Measurements from ENCODE around the gene INPP5B. TPM values are rescaled to one million over a fixed set of nuclear protein-coding genes. Genes with fewer than 3 reads are reported as not detected.

Gene INPP5B
- total RNA-seq, 3 donors from 2014 or later: 21.5 to 37.9 (median 28.1) TPM

GRCh38 chr1:37951041-37951782 is 4.4 kb upstream of the INPP5B start:
- no peaks in the 10 kb centered on the region for H3K36me3 ChIP-seq (ENCODE audit: low read depth)
- H3K4me1 ChIP-seq (ENCODE audit: low read depth): no peaks in the 10 kb centered on the region
- intact Hi-C loops (cut with DNase I, micrococcal nuclease): no loop called here
- ATAC-seq: no peak
- no peak for DNase-seq
- H3K9me3 ChIP-seq: no peaks in the 10 kb centered on the region
- no peak overlapping the region for H3K4me3 ChIP-seq
- no peak for TF ChIP-seq CTCF (IDR thresholded peaks at IDR 0.05)

GRCh38 chr1:37949524-37950152 is 2.8 kb upstream of the INPP5B start:
- Histone ChIP-seq H3K9me3 (no peaks in the 10 kb centered on the region), H3K4me1 (ENCODE audit: low read depth) (no peaks in the 10 kb centered on the region), H3K36me3 (ENCODE audit: low read depth) (no peaks in the 10 kb centered on the region), H3K4me3 (no peak overlapping the region)
- ATAC-seq (no peak), DNase-seq (no peak)
- intact Hi-C loops (cut with DNase I, micrococcal nuclease): no loop called here
- TF ChIP-seq CTCF (IDR thresholded peaks at IDR 0.05): no peak

GRCh38 chr1:37948841-37949240 is 2.0 kb upstream of the INPP5B start:
- DNase-seq (no peak), ATAC-seq (no peak)
- no peak for TF ChIP-seq CTCF (IDR thresholded peaks at IDR 0.05)
- Histone ChIP-seq H3K4me1 (ENCODE audit: low read depth) (no peaks in the 10 kb centered on the region), H3K9me3 (no peaks in the 10 kb centered on the region), H3K4me3 (no peak overlapping the region), H3K36me3 (ENCODE audit: low read depth) (no peaks in the 10 kb centered on the region)
- intact Hi-C loops (cut with DNase I, micrococcal nuclease): no loop called here

- intact Hi-C loops (cut with DNase I, micrococcal nuclease): no loop called here
These were observed 1.3 kb upstream of the INPP5B start for GRCh38 chr1:37948166-37948565.

GRCh38 chr1:37947364-37947763 is 511 bp upstream of the INPP5B start:
- Histone ChIP-seq H3K36me3 (ENCODE audit: low read depth) (no peaks in the 10 kb centered on the region), H3K9me3 (no peaks in the 10 kb centered on the region), H3K4me1 (ENCODE audit: low read depth) (no peaks in the 10 kb centered on the region), H3K4me3 (no peak overlapping the region)
- ATAC-seq: peak; percentile 82
- intact Hi-C loops (cut with DNase I, micrococcal nuclease): no loop called here
- DNase-seq: peak; percentile 61 to 70 (median 66)
- no peak for TF ChIP-seq CTCF (IDR thresholded peaks at IDR 0.05)

More at GRCh38 chr1:37948166-37948565, 1.3 kb upstream of the INPP5B start:
- no peak overlapping the region for H3K4me3 ChIP-seq
- ATAC-seq (no peak), DNase-seq (no peak)
- no peaks in the 10 kb centered on the region for H3K36me3 ChIP-seq (ENCODE audit: low read depth)
- H3K4me1 ChIP-seq (ENCODE audit: low read depth): no peaks in the 10 kb centered on the region
- H3K9me3 ChIP-seq: no peaks in the 10 kb centered on the region
- TF ChIP-seq CTCF (IDR thresholded peaks at IDR 0.05): no peak
